Left renal pelvis (tissue), 4 donors: ENCODE measurements around the gene MBD3L3. TPM values are rescaled to one million over a fixed set of nuclear protein-coding genes. Genes with fewer than 3 reads are reported as not detected.

ENCODE experiments used
- polyA plus RNA-seq, 4 donors: library from polyadenylated mRNA; unstranded; fragments of 120-200 nt; gene quantifications; one replicate each; pipeline ENCODE4 v1.2.1, GENCODE V29; 2013; ENCODE audit not compliant: insufficient read length in 4 of 4

The MBD3L3 gene
- polyA plus RNA-seq, 4 donors = not detected

Other genes with a start within 250 kb of the MBD3L3 start
- under 1 TPM in 2 of 4 donors, not detected in 2; 0.13 to 0.15 TPM for gene ADGRE1, start 171.1 kb downstream of the MBD3L3 start, polyA plus RNA-seq
- gene MBD3L2B, start 37.2 kb downstream of the MBD3L3 start, polyA plus RNA-seq = not detected
- not detected for gene MBD3L5, start 28.1 kb downstream of the MBD3L3 start, polyA plus RNA-seq
- not detected for gene MBD3L4, start 18.5 kb downstream of the MBD3L3 start, polyA plus RNA-seq
- gene MBD3L2, start 9.4 kb downstream of the MBD3L3 start, polyA plus RNA-seq = not detected
- gene ZNF557, start 11.0 kb upstream of the MBD3L3 start, polyA plus RNA-seq = 1 to 10 TPM; 7.9 to 9.9 (median 8.9) TPM
- 10 to 100 TPM; 22.7 to 31.1 (median 25.8) TPM for gene INSR, start 235.7 kb upstream of the MBD3L3 start, polyA plus RNA-seq